ENCODE measurements around the gene CNGB1. TPM values are rescaled to one million over a fixed set of nuclear protein-coding genes. Genes with fewer than 3 reads are reported as not detected.

CNGB1 gene
- polyA plus RNA-seq, 1 experiment = not detected

DNA sequence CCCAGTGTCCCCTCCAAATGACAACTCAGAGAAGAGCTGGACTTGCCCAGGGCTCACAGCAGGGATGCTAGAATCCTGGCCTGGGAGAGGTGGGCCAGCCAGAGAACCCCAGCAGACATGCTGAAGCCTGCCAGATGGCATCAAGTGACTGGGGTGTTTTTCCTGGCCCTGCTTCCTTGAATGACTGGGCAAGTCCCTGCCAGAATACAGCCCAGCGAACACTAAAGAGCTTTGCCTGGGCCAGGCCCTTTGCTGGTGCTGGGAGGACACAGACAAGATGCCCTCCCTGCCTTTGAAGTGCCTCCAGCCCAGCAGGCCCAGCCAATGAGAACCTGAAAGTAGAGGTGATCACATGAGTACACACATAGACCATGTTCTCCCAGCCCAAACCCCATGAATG, 18.0 kb upstream of the CNGB1 start:
- CTCF ChIA-PET = no interaction called here
- TF ChIP-seq, protein P1, sequence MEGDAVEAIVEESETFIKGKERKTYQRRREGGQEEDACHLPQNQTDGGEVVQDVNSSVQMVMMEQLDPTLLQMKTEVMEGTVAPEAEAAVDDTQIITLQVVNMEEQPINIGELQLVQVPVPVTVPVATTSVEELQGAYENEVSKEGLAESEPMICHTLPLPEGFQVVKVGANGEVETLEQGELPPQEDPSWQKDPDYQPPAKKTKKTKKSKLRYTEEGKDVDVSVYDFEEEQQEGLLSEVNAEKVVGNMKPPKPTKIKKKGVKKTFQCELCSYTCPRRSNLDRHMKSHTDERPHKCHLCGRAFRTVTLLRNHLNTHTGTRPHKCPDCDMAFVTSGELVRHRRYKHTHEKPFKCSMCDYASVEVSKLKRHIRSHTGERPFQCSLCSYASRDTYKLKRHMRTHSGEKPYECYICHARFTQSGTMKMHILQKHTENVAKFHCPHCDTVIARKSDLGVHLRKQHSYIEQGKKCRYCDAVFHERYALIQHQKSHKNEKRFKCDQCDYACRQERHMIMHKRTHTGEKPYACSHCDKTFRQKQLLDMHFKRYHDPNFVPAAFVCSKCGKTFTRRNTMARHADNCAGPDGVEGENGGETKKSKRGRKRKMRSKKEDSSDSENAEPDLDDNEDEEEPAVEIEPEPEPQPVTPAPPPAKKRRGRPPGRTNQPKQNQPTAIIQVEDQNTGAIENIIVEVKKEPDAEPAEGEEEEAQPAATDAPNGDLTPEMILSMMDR (IDR thresholded peaks at IDR 0.05; ENCODE audit: insufficient read depth, low read depth, low read length) = no peak
- POLR2A ChIA-PET = no interaction called here
- Histone ChIP-seq H3K4me3 (ENCODE audit: low read depth, low read length) (no peak overlapping the region), H3K36me3 (ENCODE audit: control insufficient read depth, insufficient read depth, low read length) (peaks cover under 1% of the 10 kb centered on the region; the same call in 1 of the 2 replicates), H3K27me3 (ENCODE audit: control insufficient read depth, insufficient read depth, low read length) (peaks cover 2% of the 10 kb centered on the region; the same call in 1 of the 2 replicates)
- no peak for DNase-seq (ENCODE audit: low read depth)

DNA sequence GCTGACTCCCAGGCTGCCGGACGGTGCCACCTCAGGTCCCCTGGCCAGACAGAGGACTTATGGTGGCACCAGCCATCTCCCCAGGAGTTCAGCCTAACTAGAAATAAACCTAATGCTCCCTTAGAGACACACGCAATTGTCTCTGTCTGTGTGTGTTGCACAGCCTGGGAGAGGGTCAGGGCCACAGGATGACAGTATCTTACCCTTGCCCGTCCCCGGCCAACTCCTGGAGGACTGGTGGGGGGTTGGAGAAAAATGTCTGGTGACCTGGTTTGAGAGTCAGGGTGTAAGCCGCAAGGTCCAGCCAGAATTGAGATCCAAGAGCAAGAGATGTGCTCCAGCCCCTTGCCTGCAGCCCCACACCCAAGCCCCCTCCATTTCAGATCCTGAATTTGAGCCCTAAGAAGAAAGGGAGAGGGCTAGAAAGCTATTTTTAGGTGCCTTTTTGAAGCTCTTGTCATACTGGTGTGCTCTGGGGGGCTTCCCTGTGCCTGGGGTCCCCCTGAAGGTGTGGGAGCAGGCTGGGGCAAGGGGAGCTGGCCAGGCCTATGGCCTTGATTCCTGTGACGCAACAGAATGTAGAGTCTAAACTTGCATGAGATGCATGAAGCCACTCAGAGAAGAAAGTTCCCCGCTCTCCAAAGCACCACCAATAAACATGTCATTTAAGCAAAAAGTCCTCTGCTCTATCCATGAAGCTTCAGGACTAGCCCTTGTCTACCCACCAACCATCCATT, 16.7 kb upstream of the CNGB1 start:
- TF ChIP-seq, protein P1 (IDR thresholded peaks at IDR 0.05; ENCODE audit: insufficient read depth, low read depth, low read length) = no peak
- no peak for DNase-seq (ENCODE audit: low read depth)
- H3K36me3 ChIP-seq (ENCODE audit: control insufficient read depth, insufficient read depth, low read length) = no peaks in the 10 kb centered on the region
- POLR2A ChIA-PET = no interaction called here
- H3K4me3 ChIP-seq (ENCODE audit: low read depth, low read length) = no peak overlapping the region
- H3K27me3 ChIP-seq (ENCODE audit: control insufficient read depth, insufficient read depth, low read length) = peaks cover 2% of the 10 kb centered on the region; the same call in 1 of the 2 replicates
- CTCF ChIA-PET = interaction anchor here (0.5 to 1.1 kb wide), 2 partner anchors 81 to 819 kb away, joined by 3 to 4 read pairs; no protein-coding TSS in a partner anchor

DNA sequence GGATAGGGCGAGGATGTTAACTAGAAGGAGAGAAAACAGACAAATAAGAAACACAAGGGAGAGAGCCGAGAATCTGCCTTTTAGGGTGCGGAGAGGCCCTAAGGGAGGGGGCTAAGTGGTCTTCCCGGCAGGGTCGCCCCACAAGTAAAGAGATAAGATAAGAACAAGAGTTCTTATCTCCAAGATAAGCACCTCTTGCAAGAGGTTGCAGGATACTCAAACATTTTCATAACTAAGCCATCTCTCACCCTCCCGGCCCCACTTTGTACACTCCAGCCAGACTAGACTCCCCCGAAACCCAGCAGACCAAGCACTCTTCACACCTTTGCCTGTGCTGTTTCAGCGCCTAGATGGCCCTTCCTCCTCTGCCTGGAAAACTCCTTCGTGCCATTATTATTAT, 15.3 kb upstream of the CNGB1 start:
- no peaks in the 10 kb centered on the region for H3K36me3 ChIP-seq (ENCODE audit: control insufficient read depth, insufficient read depth, low read length)
- TF ChIP-seq, protein P1 (IDR thresholded peaks at IDR 0.05; ENCODE audit: insufficient read depth, low read depth, low read length) = no peak
- DNase-seq (ENCODE audit: low read depth) = no peak
- ChIA-PET CTCF (interaction anchor here (1.1 to 1.3 kb wide), 2 partner anchors 13 to 79 kb away, joined by 3 read pairs; no protein-coding TSS in a partner anchor), POLR2A (no interaction called here)
- peaks cover 2% of the 10 kb centered on the region; the same call in 1 of the 2 replicates for H3K27me3 ChIP-seq (ENCODE audit: control insufficient read depth, insufficient read depth, low read length)
- H3K4me3 ChIP-seq (ENCODE audit: low read depth, low read length) = no peak overlapping the region

DNA sequence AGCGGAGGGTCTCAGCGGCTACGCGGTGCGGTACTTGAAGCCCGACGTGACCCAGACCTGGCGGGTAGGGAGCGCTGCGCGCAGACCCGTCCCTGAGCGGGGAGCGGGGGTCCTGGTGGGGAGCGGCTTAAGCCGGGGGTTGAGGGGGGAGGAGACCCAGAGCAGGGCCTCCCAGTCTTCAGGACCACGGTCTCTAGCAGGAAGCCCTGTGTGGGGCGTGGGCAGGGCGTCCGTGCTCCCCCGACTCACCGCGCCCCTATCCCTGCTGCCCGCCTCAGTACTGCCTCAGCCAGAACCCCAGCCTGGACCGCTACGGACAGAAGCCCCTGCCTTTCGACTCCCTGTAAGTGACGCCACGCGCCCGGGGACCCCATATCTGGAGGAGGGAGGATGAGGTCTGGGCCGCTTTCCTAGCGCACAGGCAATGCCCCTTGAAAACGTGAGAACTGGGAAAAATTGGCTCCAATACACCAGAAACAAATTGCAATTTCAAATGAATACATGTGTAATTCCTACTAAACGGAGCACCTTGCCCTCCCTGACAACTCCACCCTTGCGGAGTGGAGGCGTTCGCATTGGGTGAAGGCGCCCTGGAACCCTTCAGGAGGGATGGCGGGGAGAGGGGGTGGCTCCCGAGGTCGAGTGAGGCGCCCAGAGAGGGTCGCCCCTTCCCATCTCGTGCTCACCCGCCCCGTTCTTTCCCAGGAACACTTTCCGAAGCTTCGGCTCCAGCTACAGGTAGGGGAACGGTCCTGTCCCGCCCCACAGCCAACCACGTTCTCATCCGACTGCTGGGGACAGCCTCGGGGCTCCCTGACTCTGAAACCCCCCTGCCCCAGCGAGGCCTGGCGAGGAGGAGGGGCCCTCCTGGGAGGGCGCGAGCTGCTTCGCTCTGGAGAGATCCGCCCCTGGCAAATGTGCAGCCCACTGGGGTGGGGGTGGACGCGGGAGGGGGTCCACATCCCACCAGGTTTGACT, 14.6 kb upstream of the CNGB1 start:
- TF ChIP-seq, protein P1 (IDR thresholded peaks at IDR 0.05; ENCODE audit: insufficient read depth, low read depth, low read length) = no peak
- Histone ChIP-seq H3K27me3 (ENCODE audit: control insufficient read depth, insufficient read depth, low read length) (peaks cover 2% of the 10 kb centered on the region; the same call in 1 of the 2 replicates), H3K36me3 (ENCODE audit: control insufficient read depth, insufficient read depth, low read length) (no peaks in the 10 kb centered on the region), H3K4me3 (ENCODE audit: low read depth, low read length) (peak overlapping the region; percentile 70)
- DNase-seq (ENCODE audit: low read depth) = no peak
- POLR2A ChIA-PET = interaction anchor here (0.6 kb wide), 1 partner anchor 27 kb away, joined by 7 read pairs; no protein-coding TSS in a partner anchor
- CTCF ChIA-PET = interaction anchor here (1.3 to 1.7 kb wide), 2 partner anchors 14 to 86 kb away, joined by 3 to 5 read pairs; no protein-coding TSS in a partner anchor
